Activated B cell treated with CpG ODN at 0.5 μM for 24 hours (primary cell): ENCODE results near the gene ACOX2. TPM values are rescaled to one million over a fixed set of nuclear protein-coding genes. Genes with fewer than 3 reads are reported as not detected.
A peak's percentile ranks its signal among the peaks of the same experiment; 100 is the strongest.

Source experiments
- ATAC-seq: fragments of 200-7000 bp; cut with Tn5 transposase; one replicate; pipeline ENCODE4 v1.10.0; 2021; ENCODE audit warnings: low read depth, mild to moderate bottlenecking, moderate library complexity
- CTCF ChIA-PET: fragments of 350-600 bp; sonication (Branson Sonifier 250); formaldehyde crosslinking; loops from one replicate; lab custom pipeline; 2021; ENCODE audit warnings: antibody characterized with exemption; lab: Charles Lee
- POLR2A ChIA-PET: fragments of 350-600 bp; sonication (Branson Sonifier 250); formaldehyde crosslinking; loops from one replicate; lab custom pipeline; 2021; ENCODE audit warnings: antibody characterized with exemption; lab: Charles Lee
- DNase-seq: peaks from one replicate; pipeline ENCODE4 v3.0.0; 2022
- H3K27ac Mint-ChIP-seq: one replicate; pipeline ENCODE4 v1.8.0; 2020; ENCODE audit warnings: mixed read lengths
- H3K27me3 Mint-ChIP-seq: one replicate; pipeline ENCODE4 v1.8.0; 2021; ENCODE audit warnings: mixed read lengths
- H3K36me3 Mint-ChIP-seq: one replicate; pipeline ENCODE4 v1.8.0; 2021; ENCODE audit warnings: low read depth, mixed read lengths
- H3K4me1 Mint-ChIP-seq: one replicate; pipeline ENCODE4 v1.8.0; 2021; ENCODE audit warnings: mixed read lengths
- H3K4me3 Mint-ChIP-seq: one replicate; pipeline ENCODE4 v1.8.0; 2020; ENCODE audit warnings: mild to moderate bottlenecking, mixed read lengths
- H3K9me3 Mint-ChIP-seq: one replicate; pipeline ENCODE4 v1.8.0; 2020; ENCODE audit warnings: mixed read lengths
- intact Hi-C: fragments of 100-400 bp; cut with micrococcal nuclease; formaldehyde crosslinking; loops from one replicate; pipeline ENCODE4 v1.15.1; 2024
- total RNA-seq: library from RNA; stranded (reverse); gene quantifications from 2 replicates; pipeline ENCODE4 v1.2.3, GENCODE V29; 2022
- TF ChIP-seq, protein P1 (sequence below): fragments of 200-600 bp; IDR thresholded peaks from one replicate; pipeline ENCODE4 v1.8.0; 2022; ENCODE audit warnings: antibody characterized with exemption, mild to moderate bottlenecking

The ACOX2 gene
- not detected in 2 replicates for total RNA-seq

DNA sequence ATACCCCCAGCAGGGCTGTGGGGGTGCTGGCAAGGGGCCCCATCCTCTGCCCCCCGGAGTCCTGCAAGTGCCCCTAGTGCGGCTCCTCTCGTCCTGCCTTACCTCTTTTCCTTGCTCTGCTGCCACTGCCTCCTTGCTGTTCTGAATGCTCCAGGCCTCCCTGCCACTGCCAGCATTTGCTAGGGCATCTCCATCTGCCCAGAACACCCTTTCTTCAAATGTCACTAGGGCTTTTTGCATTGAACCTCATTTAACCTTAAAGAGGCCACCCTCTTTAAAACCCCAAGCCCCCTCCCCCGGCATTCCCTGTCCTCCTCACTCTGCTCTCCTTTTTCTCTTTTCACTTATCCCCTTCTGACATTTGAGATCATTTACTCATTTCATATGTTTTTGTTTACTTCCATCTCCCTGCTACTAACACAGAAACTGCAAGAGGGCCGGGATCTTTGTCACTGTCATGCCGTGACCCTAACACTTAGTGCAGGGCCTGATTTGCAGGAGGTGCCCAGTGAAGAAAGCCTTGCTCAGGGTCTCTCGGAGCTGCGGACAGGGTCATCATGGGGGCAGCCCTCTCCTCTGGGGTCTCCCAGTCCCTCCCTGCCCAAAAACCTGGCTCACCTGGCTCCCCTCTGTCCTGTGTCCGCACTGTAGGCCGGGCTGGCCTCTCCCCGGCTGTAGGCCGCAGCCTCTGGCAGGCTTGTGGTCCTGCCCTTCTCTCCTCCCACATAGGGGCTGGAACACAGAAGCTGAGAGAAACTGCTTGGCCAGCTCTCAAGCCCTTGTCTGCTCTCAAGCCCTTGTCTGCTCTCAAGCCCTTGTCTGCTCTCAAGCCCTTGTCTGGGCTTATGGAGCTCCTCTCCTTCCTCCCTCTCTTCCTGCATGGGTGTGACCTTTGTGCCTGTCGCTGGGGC, at the start of gene ACOX2:
ACOX2 (minus strand) TSS at position 690 of the 911 bp plus-strand sequence. CDS start 2,084 bp downstream, outside the sequence.
- no peaks in the 10 kb centered on the region for H3K27me3 Mint-ChIP-seq
- POLR2A ChIA-PET: interaction anchor here (0.7 kb wide), 1 partner anchor 443 kb away, joined by 3 read pairs; no protein-coding TSS in a partner anchor
- intact Hi-C loops: no loop called here
- no peak for ATAC-seq
- H3K4me1 Mint-ChIP-seq: peaks cover 7% of the 10 kb centered on the region
- DNase-seq: no peak
- CTCF ChIA-PET: interaction anchor here (0.9 to 3.9 kb wide), 3 partner anchors 73 to 320 kb away, joined by 3 to 39 read pairs (median 4); partner anchors contain the start of genes HTD2 and RPP14
- H3K27ac Mint-ChIP-seq: no peak within 1 kb of the TSS
- no peak within 1 kb of the TSS for H3K4me3 Mint-ChIP-seq
- TF ChIP-seq, protein P1, sequence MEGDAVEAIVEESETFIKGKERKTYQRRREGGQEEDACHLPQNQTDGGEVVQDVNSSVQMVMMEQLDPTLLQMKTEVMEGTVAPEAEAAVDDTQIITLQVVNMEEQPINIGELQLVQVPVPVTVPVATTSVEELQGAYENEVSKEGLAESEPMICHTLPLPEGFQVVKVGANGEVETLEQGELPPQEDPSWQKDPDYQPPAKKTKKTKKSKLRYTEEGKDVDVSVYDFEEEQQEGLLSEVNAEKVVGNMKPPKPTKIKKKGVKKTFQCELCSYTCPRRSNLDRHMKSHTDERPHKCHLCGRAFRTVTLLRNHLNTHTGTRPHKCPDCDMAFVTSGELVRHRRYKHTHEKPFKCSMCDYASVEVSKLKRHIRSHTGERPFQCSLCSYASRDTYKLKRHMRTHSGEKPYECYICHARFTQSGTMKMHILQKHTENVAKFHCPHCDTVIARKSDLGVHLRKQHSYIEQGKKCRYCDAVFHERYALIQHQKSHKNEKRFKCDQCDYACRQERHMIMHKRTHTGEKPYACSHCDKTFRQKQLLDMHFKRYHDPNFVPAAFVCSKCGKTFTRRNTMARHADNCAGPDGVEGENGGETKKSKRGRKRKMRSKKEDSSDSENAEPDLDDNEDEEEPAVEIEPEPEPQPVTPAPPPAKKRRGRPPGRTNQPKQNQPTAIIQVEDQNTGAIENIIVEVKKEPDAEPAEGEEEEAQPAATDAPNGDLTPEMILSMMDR: no peak
- no peaks in the 10 kb centered on the region for H3K9me3 Mint-ChIP-seq
- H3K36me3 Mint-ChIP-seq: no peaks in the 10 kb centered on the region

DNA sequence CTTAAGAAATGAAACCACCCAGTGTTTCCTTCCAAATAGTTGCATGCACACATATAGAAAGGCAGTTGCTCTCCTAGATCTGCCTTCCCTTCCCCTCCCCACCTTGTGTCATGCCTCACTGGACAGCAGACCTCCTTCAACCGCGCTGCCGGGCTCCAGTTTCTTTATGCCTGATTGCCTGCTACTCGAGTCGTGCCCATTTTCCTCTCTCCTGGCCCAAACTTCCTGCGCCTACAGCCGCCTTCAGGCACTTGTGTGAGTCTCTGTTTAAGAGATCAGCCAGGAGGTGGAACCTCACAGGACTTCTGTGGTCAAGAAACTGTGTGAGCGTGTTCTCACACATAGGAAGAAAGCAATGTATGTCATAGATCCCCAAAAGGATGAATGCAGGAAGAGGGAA, 49.0 kb upstream of the ACOX2 start:
- ATAC-seq (peak; percentile 18), DNase-seq (no peak)
- CTCF ChIA-PET: interaction anchor here (1.0 to 1.2 kb wide), 2 partner anchors 18 to 44 kb away, joined by 3 read pairs; no protein-coding TSS in a partner anchor
- peak overlapping the region; percentile 86 for H3K4me3 Mint-ChIP-seq
- H3K9me3 Mint-ChIP-seq: peaks cover 2% of the 10 kb centered on the region
- TF ChIP-seq, protein P1: no peak
- intact Hi-C loops: no loop called here
- POLR2A ChIA-PET: no interaction called here
- H3K27ac Mint-ChIP-seq: no peak overlapping the region
- peaks cover 26% of the 10 kb centered on the region for H3K4me1 Mint-ChIP-seq
- H3K36me3 Mint-ChIP-seq: no peaks in the 10 kb centered on the region
- H3K27me3 Mint-ChIP-seq: peaks cover 45% of the 10 kb centered on the region

DNA sequence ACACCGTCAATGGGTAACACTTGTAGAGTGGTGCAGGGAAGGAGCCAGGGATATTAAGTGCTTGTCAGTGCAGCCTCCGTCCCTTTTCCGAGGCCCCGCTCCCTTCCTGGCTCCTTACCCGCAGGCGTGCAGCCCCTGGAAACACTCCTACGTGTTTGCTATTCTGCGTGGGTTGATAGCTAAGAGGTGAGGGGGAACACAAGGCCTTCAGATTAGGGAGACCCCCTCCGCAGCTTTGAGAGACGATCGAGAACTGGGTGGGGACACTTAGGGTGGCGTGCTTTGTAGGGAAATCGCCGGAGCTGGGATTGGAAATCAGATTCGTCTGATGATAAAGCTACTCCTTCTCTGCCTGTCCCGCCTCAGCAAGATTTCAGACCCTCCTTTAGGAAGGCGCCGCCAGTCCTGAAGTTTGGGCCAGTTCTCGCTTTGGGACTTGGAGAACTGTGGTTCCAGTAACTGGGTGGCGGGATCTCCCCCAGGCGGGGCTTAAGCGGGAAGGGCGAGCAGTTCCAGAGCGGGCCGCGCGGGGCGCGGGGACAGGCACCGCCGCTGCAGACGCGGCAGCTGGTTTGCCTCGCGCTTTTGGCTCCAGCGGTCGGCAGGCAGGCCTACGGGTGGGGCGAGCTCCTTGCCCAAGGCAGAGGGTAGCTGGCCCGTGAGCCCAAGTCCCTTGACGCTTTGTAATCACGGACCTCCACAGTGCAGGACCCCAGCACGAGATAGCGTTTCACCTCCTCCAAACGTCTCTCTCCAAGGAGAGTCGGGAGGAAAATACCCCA, 48.2 kb upstream of the ACOX2 start:
- peaks cover 44% of the 10 kb centered on the region for H3K27me3 Mint-ChIP-seq
- intact Hi-C loops: no loop called here

DNA sequence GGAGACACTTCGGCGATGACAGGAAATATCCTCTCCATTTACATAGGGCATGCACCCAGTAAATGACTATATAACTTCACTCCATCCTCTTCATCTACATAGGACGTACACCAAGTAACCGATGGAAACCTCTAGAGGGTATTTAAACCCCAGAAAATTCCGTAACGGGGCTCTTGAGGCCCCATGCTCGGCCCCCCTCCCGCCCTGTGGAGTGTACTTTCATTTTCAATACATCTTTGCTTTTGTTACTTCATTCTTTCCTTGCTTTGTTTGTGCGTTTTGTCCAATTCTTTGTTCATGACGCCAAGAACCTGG, 47.7 kb upstream of the ACOX2 start:
- no peak for DNase-seq
- intact Hi-C loops: no loop called here
- Mint-ChIP-seq H3K36me3 (no peaks in the 10 kb centered on the region), H3K4me1 (peaks cover 26% of the 10 kb centered on the region), H3K27ac (no peak overlapping the region), H3K27me3 (peaks cover 42% of the 10 kb centered on the region), H3K4me3 (peak overlapping the region; percentile 86), H3K9me3 (peaks cover 2% of the 10 kb centered on the region)
- POLR2A ChIA-PET: no interaction called here
- ATAC-seq: no peak
- CTCF ChIA-PET: interaction anchor here (1.2 kb wide), 1 partner anchor 45 kb away, joined by 3 read pairs; no protein-coding TSS in a partner anchor
- TF ChIP-seq, protein P1: no peak

More for the DNA sequence above, 48.2 kb upstream of the ACOX2 start:
- Mint-ChIP-seq H3K27ac (no peak overlapping the region), H3K36me3 (no peaks in the 10 kb centered on the region), H3K9me3 (peaks cover 2% of the 10 kb centered on the region), H3K4me1 (peaks cover 26% of the 10 kb centered on the region), H3K4me3 (peak overlapping the region; percentile 86)
- DNase-seq (peak; percentile 44), ATAC-seq (peak; percentile 96)
- CTCF ChIA-PET: interaction anchor here (1.0 to 1.2 kb wide), 2 partner anchors 17 to 45 kb away, joined by 3 read pairs; no protein-coding TSS in a partner anchor
- TF ChIP-seq, protein P1: no peak
- POLR2A ChIA-PET: no interaction called here
